ENCODE results near the gene MTSS2. TPM values are rescaled to one million over a fixed set of nuclear protein-coding genes. Genes with fewer than 3 reads are reported as not detected.
"Not testable (repeated sequence)": the region's sequence is repeated elsewhere in the genome, so short reads cannot be mapped to it uniquely, and the experiment has no call there.

The MTSS2 gene
- total RNA-seq, 1 experiment from 2014 or later: 52.0 TPM

GRCh38 chr16:70683146-70683944, 2.5 kb downstream of the MTSS2 start:
- no peaks in the 10 kb centered on the region for H3K9me3 ChIP-seq
- DNase-seq: no peak
- peaks cover 29% of the 10 kb centered on the region for H3K36me3 ChIP-seq
- peak overlapping the region; percentile 68 for H3K4me3 ChIP-seq
- H3K27me3 ChIP-seq: no peaks in the 10 kb centered on the region

GRCh38 chr16:70682239-70683145, 3.4 kb downstream of the MTSS2 start:
- no peaks in the 10 kb centered on the region for H3K9me3 ChIP-seq
- H3K27me3 ChIP-seq: no peaks in the 10 kb centered on the region
- no peak overlapping the region for H3K4me3 ChIP-seq
- no peak for DNase-seq
- H3K36me3 ChIP-seq: peaks cover 35% of the 10 kb centered on the region

- H3K9me3 ChIP-seq: no peaks in the 10 kb centered on the region
- no peak for DNase-seq
- H3K36me3 ChIP-seq: peaks cover 35% of the 10 kb centered on the region
- no peaks in the 10 kb centered on the region for H3K27me3 ChIP-seq
- no peak overlapping the region for H3K4me3 ChIP-seq
Observed at GRCh38 chr16:70681382-70682238, 4.2 kb downstream of the MTSS2 start.

GRCh38 chr16:70680495-70681381, 5.1 kb downstream of the MTSS2 start:
- no peak overlapping the region for H3K4me3 ChIP-seq
- DNase-seq: no peak
- H3K27me3 ChIP-seq: no peaks in the 10 kb centered on the region
- peaks cover 38% of the 10 kb centered on the region for H3K36me3 ChIP-seq
- no peaks in the 10 kb centered on the region for H3K9me3 ChIP-seq

GRCh38 chr16:70679671-70680494, 6.0 kb downstream of the MTSS2 start:
- H3K9me3 ChIP-seq: no peaks in the 10 kb centered on the region
- no peaks in the 10 kb centered on the region for H3K27me3 ChIP-seq
- H3K36me3 ChIP-seq: peaks cover 43% of the 10 kb centered on the region
- DNase-seq: no peak
- H3K4me3 ChIP-seq: no peak overlapping the region

- H3K9me3 ChIP-seq: no peaks in the 10 kb centered on the region
- H3K36me3 ChIP-seq: peaks cover 38% of the 10 kb centered on the region
- DNase-seq: no peak
- no peak overlapping the region for H3K4me3 ChIP-seq
- H3K27me3 ChIP-seq: no peaks in the 10 kb centered on the region
Observed at GRCh38 chr16:70678898-70679670, 6.8 kb downstream of the MTSS2 start.

- no peaks in the 10 kb centered on the region for H3K27me3 ChIP-seq
- DNase-seq: no peak
- no peaks in the 10 kb centered on the region for H3K9me3 ChIP-seq
- peaks cover 32% of the 10 kb centered on the region for H3K36me3 ChIP-seq
- no peak overlapping the region for H3K4me3 ChIP-seq
Observed at GRCh38 chr16:70678121-70678897, 7.5 kb downstream of the MTSS2 start.

GRCh38 chr16:70677499-70678120, 8.2 kb downstream of the MTSS2 start:
- Histone ChIP-seq H3K27me3 (no peaks in the 10 kb centered on the region), H3K9me3 (no peaks in the 10 kb centered on the region), H3K4me3 (no peak overlapping the region), H3K36me3 (peaks cover 29% of the 10 kb centered on the region)
- DNase-seq: no peak

- H3K4me3 ChIP-seq: no peak overlapping the region
- no peaks in the 10 kb centered on the region for H3K9me3 ChIP-seq
- no peaks in the 10 kb centered on the region for H3K27me3 ChIP-seq
- H3K36me3 ChIP-seq: peaks cover 31% of the 10 kb centered on the region
- no peak for DNase-seq
Observed at GRCh38 chr16:70676675-70677498, 9.0 kb downstream of the MTSS2 start.

GRCh38 chr16:70675851-70676513, 9.9 kb downstream of the MTSS2 start:
- Histone ChIP-seq H3K9me3 (no peaks in the 10 kb centered on the region), H3K27me3 (no peaks in the 10 kb centered on the region), H3K36me3 (peaks cover 38% of the 10 kb centered on the region), H3K4me3 (no peak overlapping the region)
- no peak for DNase-seq

GRCh38 chr16:70674221-70675014, 11.4 kb downstream of the MTSS2 start:
- no peak for DNase-seq

GRCh38 chr16:70670938-70671337, 14.9 kb downstream of the MTSS2 start:
- H3K27me3 ChIP-seq, H3K4me3 ChIP-seq, H3K9me3 ChIP-seq, DNase-seq: not testable (repeated sequence)
- H3K36me3 ChIP-seq: peaks cover 59% of the 10 kb centered on the region

More at GRCh38 chr16:70674221-70675014, 11.4 kb downstream of the MTSS2 start:
- Histone ChIP-seq H3K9me3 (no peaks in the 10 kb centered on the region), H3K27me3 (no peaks in the 10 kb centered on the region), H3K4me3 (no peak overlapping the region), H3K36me3 (peaks cover 46% of the 10 kb centered on the region)
